ENCODE data around the gene STAG1.

The STAG1 gene

GRCh38 chr3:136300444-136300843 lies 451.7 kb downstream of the STAG1 start:
- DNase-seq: no peak

DNA sequence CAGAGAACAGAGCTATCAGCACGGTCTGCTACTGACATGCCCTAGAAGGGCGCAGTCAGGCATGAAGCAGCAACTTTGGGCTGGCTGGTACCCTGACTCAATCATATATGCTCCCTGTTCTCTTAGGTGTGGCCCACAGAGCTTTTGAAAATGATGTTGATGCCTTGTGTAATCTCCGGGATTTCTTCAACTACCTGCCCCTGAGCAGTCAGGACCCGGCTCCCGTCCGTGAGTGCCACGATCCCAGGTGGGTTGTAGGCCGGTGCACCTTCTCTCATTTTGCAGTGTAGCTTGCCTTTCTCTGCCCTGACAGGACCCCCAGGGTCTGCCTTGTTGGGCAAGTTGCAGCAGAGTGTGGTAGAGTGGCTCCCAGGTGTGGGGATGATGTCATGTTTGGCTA lies 454.4 kb downstream of the STAG1 start:
- no peak for DNase-seq

DNA sequence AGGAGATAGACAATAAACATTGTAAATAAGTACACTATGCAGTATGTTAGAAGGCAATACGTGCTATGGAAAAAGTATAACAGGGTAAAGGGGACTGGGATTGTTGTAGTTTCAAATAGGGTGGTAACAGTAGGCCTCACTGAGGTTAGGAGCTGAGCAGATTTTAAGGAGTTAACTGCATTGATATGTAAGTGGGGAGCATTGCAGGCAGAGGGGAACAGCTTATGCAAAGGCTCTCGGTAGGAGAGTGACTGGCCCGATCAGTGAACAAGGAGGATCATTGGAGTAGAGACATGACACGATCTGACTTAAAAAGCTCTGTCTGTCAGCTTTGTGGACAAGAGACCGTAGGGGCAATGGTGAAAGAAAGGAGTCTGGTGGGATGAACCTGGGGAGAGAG lies 455.2 kb downstream of the STAG1 start:
- DNase-seq: no peak

- no peak for DNase-seq
Measured at GRCh38 chr3:136294176-136294575, 458.0 kb downstream of the STAG1 start.

- no peak for DNase-seq
Measured at GRCh38 chr3:136293279-136293678, 458.9 kb downstream of the STAG1 start.

DNA sequence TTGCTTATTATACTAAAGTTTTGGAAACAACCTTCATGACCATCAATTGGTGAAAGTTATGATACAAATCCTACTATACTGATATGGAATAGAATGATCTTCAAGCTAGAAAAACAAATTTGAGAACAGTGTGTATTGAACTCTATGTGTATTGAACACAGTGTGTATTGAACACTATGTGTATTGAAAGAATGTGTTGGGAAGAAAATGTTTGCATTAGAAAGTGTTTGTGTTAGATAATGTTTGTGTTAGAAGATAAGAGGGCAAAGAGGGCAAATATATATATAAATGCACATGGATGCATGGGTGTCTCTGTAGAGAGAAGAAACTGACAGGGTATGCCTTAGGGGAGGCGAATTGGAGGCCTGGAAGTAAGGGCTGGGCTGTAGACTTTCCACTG lies 459.7 kb downstream of the STAG1 start:
- DNase-seq: no peak

DNA sequence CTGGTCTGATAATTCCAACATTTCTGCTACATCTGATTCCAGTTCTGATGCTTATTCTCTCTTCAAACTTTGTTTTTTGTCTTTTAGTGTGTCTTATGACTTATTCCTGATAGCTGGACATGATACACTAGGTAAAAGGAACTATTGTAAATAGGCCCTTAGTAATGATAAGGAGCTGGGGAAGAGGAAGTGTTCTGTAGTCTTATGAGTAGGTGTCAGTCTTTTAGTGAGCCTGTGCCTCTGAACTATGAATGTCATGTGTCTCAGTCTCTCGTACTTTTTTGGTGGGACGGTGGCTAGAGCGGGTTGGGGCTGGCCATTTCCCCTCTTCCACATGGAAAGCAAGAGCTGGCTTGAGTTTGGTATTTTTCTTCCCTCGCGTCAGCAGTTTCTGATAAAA lies 460.9 kb downstream of the STAG1 start:
- DNase-seq: no peak

All from activated CD4-positive, alpha-beta T cell treated with anti-CD3 and anti-CD28 coated beads, Interleukin-2, amount 50 U/mL, for 48 hours (primary cell).